ENCODE results near the gene FFAR3. TPM values are rescaled to one million over a fixed set of nuclear protein-coding genes. Genes with fewer than 3 reads are reported as not detected.
"Not testable (repeated sequence)": the region's sequence is repeated elsewhere in the genome, so short reads cannot be mapped to it uniquely, and the experiment has no call there.

FFAR3 gene
- total RNA-seq, 1 experiment from 2014 or later = not detected

DNA sequence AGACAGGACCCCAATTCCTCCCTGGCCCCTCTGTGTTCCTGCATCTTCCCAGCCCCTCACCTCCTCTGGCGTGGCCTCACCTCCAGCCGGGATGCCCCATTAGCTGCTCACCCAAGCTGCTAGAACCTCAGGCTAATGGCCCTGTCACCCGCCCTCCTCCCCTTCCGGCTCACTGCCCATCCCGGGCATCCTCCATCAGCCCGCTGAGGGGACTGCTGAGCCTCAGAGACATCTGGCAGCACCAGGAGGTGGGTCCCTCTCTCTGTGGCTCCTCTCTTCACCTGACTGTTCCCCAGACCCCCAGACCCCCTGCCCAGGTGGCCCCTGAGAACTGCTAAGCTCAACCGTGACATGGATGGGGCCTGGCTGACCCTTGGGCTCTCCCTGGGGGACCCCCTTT lies 7.7 kb upstream of the FFAR3 start:
- DNase-seq = peak; percentile 47
- Histone ChIP-seq H3K9me3 (ENCODE audit: low read length) (no peaks in the 10 kb centered on the region), H3K27ac (ENCODE audit: low read length) (no peak overlapping the region), H2AFZ (ENCODE audit: low read length) (no peak overlapping the region), H3K36me3 (ENCODE audit: insufficient read depth, low read length) (no peaks in the 10 kb centered on the region; the same call in 1 of the 2 replicates), H3K4me2 (ENCODE audit: low read depth, low read length, poor library complexity, severe bottlenecking) (no peak overlapping the region), H3K9me2 (replicated peaks; ENCODE audit: insufficient read depth, low read length) (no peaks in the 10 kb centered on the region), H3K79me2 (ENCODE audit: low read length) (no peaks in the 10 kb centered on the region), H3K27me3 (ENCODE audit: low read length) (no peaks in the 10 kb centered on the region), H3K4me1 (ENCODE audit: low read length) (peaks cover 64% of the 10 kb centered on the region), H3K4me3 (ENCODE audit: low read length) (no peak overlapping the region), H3K9ac (ENCODE audit: low read length) (no peak overlapping the region), H4K20me1 (ENCODE audit: insufficient read depth, low read depth, low read length) (peaks cover 23% of the 10 kb centered on the region)

DNA sequence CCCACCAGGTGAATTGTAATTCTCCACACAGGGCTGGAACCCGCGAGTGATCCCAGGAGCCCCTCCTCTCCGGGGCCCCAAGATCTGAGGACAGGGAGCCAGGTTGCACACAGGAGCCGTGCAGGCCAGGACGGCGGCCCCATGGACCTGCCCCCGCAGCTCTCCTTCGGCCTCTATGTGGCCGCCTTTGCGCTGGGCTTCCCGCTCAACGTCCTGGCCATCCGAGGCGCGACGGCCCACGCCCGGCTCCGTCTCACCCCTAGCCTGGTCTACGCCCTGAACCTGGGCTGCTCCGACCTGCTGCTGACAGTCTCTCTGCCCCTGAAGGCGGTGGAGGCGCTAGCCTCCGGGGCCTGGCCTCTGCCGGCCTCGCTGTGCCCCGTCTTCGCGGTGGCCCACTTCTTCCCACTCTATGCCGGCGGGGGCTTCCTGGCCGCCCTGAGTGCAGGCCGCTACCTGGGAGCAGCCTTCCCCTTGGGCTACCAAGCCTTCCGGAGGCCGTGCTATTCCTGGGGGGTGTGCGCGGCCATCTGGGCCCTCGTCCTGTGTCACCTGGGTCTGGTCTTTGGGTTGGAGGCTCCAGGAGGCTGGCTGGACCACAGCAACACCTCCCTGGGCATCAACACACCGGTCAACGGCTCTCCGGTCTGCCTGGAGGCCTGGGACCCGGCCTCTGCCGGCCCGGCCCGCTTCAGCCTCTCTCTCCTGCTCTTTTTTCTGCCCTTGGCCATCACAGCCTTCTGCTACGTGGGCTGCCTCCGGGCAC lies 6.7 kb upstream of the FFAR3 start:
- Histone ChIP-seq H3K9ac (ENCODE audit: low read length) (no peak overlapping the region), H4K20me1 (ENCODE audit: insufficient read depth, low read depth, low read length) (peaks cover 19% of the 10 kb centered on the region), H3K4me1 (ENCODE audit: low read length) (peaks cover 54% of the 10 kb centered on the region), H3K27me3 (ENCODE audit: low read length) (no peaks in the 10 kb centered on the region), H3K36me3 (ENCODE audit: insufficient read depth, low read length) (no peaks in the 10 kb centered on the region), H3K4me3 (ENCODE audit: low read length) (no peak overlapping the region), H3K4me2 (ENCODE audit: low read depth, low read length, poor library complexity, severe bottlenecking) (no peak overlapping the region), H3K9me3 (ENCODE audit: low read length) (no peaks in the 10 kb centered on the region), H3K27ac (ENCODE audit: low read length) (no peak overlapping the region), H3K9me2 (replicated peaks; ENCODE audit: insufficient read depth, low read length) (no peaks in the 10 kb centered on the region), H2AFZ (ENCODE audit: low read length) (no peak overlapping the region), H3K79me2 (ENCODE audit: low read length) (no peaks in the 10 kb centered on the region)
- peak; percentile 21 for DNase-seq

GRCh38 chr19:35352177-35352447 lies 6.1 kb upstream of the FFAR3 start:
- H3K4me2 ChIP-seq (ENCODE audit: low read depth, low read length, poor library complexity, severe bottlenecking) = no peak overlapping the region
- H3K4me1 ChIP-seq (ENCODE audit: low read length) = peaks cover 48% of the 10 kb centered on the region
- DNase-seq = no peak
- no peaks in the 10 kb centered on the region for H3K36me3 ChIP-seq (ENCODE audit: insufficient read depth, low read length)
- H4K20me1 ChIP-seq (ENCODE audit: insufficient read depth, low read depth, low read length) = peaks cover 19% of the 10 kb centered on the region
- no peaks in the 10 kb centered on the region for H3K27me3 ChIP-seq (ENCODE audit: low read length)
- H3K9me3 ChIP-seq (ENCODE audit: low read length) = no peaks in the 10 kb centered on the region
- no peak overlapping the region for H2AFZ ChIP-seq (ENCODE audit: low read length)
- no peak overlapping the region for H3K27ac ChIP-seq (ENCODE audit: low read length)
- H3K79me2 ChIP-seq (ENCODE audit: low read length) = no peaks in the 10 kb centered on the region
- H3K4me3 ChIP-seq (ENCODE audit: low read length) = no peak overlapping the region
- no peaks in the 10 kb centered on the region for H3K9me2 ChIP-seq (replicated peaks; ENCODE audit: insufficient read depth, low read length)
- no peak overlapping the region for H3K9ac ChIP-seq (ENCODE audit: low read length)

DNA sequence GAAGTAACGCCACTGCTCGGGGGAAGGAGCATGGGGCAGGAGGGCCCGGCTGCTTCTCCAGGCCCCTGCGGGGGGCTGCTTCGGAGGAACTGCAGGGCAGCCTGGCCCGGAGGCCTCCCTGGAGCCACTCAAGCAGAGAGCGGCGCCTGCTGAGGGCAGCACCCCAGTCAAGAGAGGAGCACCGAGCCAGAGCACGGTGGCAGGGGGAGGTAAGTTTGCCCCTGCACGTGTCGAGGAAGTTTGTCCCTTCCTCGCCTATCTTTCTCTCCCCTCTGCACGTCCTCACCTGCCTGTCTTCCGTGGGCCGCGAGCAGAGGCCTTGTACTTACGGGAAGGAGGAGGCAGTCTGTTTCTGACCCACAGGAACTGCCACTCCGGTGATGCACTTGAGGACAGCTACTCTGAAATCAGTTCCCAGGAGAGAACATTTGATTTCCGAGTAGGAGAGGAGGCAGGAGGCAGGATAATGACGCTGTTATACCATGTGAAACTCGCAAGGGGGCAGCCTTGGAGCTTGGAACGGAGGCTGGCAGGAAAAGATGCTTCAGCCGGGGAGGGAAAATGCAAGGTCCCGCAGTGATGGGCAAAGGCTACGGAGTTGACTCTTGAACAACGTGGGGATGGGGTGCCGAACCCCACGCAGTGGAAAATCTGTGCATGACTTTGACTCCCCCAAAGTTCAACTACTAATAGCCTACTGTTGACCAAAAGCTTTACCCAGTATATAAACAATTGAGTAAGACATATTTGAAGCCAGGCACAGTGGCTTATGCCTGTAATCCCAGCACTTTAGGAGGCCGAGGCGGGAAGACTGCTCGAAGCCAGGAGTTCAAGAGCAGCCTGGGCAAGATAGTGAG lies 5.6 kb upstream of the FFAR3 start:
- Histone ChIP-seq H3K4me1 (ENCODE audit: low read length) (peaks cover 43% of the 10 kb centered on the region), H3K9me2 (replicated peaks; ENCODE audit: insufficient read depth, low read length) (no peaks in the 10 kb centered on the region), H3K9me3 (ENCODE audit: low read length) (no peaks in the 10 kb centered on the region), H3K36me3 (ENCODE audit: insufficient read depth, low read length) (no peaks in the 10 kb centered on the region), H3K4me2 (ENCODE audit: low read depth, low read length, poor library complexity, severe bottlenecking) (peak overlapping the region; percentile 44), H3K79me2 (ENCODE audit: low read length) (no peaks in the 10 kb centered on the region), H3K27me3 (ENCODE audit: low read length) (no peaks in the 10 kb centered on the region), H2AFZ (ENCODE audit: low read length) (no peak overlapping the region), H3K4me3 (ENCODE audit: low read length) (no peak overlapping the region), H4K20me1 (ENCODE audit: insufficient read depth, low read depth, low read length) (peaks cover 19% of the 10 kb centered on the region), H3K9ac (ENCODE audit: low read length) (no peak overlapping the region), H3K27ac (ENCODE audit: low read length) (no peak overlapping the region)
- peak; percentile 87 for DNase-seq

DNA sequence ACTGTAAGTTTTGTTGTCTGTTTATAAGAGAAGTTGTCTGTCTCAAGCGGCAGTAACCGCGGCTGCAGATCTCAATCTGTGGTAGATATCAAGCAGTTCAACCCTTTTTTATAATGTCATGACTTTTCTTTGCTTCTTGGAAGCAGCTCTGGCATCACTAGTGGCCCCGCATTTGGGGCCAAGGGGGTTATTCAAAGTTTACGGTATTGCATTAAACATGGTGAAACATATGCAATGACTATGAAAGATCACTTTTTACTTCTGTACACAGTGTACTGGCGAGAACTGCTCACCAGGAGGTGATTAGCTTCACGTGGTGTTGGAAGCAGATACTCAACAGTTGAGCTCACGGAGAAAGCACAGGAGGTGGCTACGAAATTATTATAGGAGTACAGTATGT lies 4.6 kb upstream of the FFAR3 start:
- Histone ChIP-seq H3K4me2 (ENCODE audit: low read depth, low read length, poor library complexity, severe bottlenecking) (no peak overlapping the region), H3K79me2 (ENCODE audit: low read length) (no peaks in the 10 kb centered on the region), H3K27me3 (ENCODE audit: low read length) (no peaks in the 10 kb centered on the region), H3K4me1 (ENCODE audit: low read length) (peaks cover 33% of the 10 kb centered on the region), H3K4me3 (ENCODE audit: low read length) (no peak overlapping the region), H3K9me3 (ENCODE audit: low read length) (no peaks in the 10 kb centered on the region), H2AFZ (ENCODE audit: low read length) (no peak overlapping the region), H3K9ac (ENCODE audit: low read length) (no peak overlapping the region), H3K27ac (ENCODE audit: low read length) (no peak overlapping the region), H3K9me2 (replicated peaks; ENCODE audit: insufficient read depth, low read length) (no peaks in the 10 kb centered on the region), H4K20me1 (ENCODE audit: insufficient read depth, low read depth, low read length) (peaks cover 9% of the 10 kb centered on the region), H3K36me3 (ENCODE audit: insufficient read depth, low read length) (no peaks in the 10 kb centered on the region)
- peak; percentile 36 for DNase-seq

- Histone ChIP-seq H3K27ac (ENCODE audit: low read length) (no peak overlapping the region), H3K4me2 (ENCODE audit: low read depth, low read length, poor library complexity, severe bottlenecking) (no peak overlapping the region), H3K4me3 (ENCODE audit: low read length) (no peak overlapping the region), H3K9ac (ENCODE audit: low read length) (no peak overlapping the region), H3K79me2 (ENCODE audit: low read length) (no peaks in the 10 kb centered on the region), H2AFZ (ENCODE audit: low read length) (no peak overlapping the region), H3K9me3 (ENCODE audit: low read length) (no peaks in the 10 kb centered on the region), H3K36me3 (ENCODE audit: insufficient read depth, low read length) (no peaks in the 10 kb centered on the region), H3K27me3 (ENCODE audit: low read length) (no peaks in the 10 kb centered on the region), H4K20me1 (ENCODE audit: insufficient read depth, low read depth, low read length) (0 out of 2 replicates have a peak, but pooled peaks cover 3% of the 10 kb centered on the region), H3K4me1 (ENCODE audit: low read length) (peaks cover 21% of the 10 kb centered on the region), H3K9me2 (replicated peaks; ENCODE audit: insufficient read depth, low read length) (no peaks in the 10 kb centered on the region)
- DNase-seq = no peak
Measured at GRCh38 chr19:35354898-35355297, 3.4 kb upstream of the FFAR3 start.

DNA sequence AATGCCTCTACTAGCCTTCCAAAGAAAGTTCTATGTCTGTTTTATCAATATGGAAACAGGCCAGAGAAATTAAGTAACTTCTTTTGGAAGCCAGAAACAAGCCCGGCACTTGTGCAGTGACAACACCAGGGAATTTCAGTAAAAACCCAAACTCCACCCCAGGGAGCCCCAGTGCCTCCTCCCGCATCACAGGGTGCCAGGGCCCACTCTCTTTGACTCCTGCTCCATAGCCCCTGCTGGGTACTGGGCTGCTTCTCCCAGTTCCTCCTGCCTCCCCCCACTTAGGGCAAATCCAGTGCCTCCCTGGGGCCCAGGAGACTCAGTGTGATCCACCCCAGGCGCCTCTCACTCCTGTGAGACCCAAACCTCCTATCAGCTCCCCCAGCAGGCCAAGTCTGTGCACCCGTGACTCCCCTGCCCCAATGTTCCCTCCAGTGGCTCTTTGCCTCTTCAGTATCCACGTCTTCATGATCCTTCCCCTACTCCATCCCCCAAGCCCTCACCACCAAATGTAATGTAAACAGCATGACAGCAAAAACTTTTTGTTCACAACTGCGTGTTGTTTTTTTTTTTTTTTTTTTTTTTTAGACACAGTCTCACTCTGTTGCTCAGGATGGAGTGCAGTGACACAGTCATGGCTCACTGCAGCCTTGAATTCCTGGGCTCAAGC lies 2.3 kb upstream of the FFAR3 start:
- no peak overlapping the region for H2AFZ ChIP-seq (ENCODE audit: low read length)
- peak; percentile 38 for DNase-seq

GRCh38 chr19:35358834-35359233 lies 574 bp downstream of the FFAR3 start:
- not testable (repeated sequence) for H3K9ac ChIP-seq (ENCODE audit: low read length); H3K4me3 ChIP-seq (ENCODE audit: low read length); H3K4me1 ChIP-seq (ENCODE audit: low read length); H4K20me1 ChIP-seq (ENCODE audit: insufficient read depth, low read depth, low read length); H3K4me2 ChIP-seq (ENCODE audit: low read depth, low read length, poor library complexity, severe bottlenecking); H3K9me2 ChIP-seq (replicated peaks; ENCODE audit: insufficient read depth, low read length); H3K27ac ChIP-seq (ENCODE audit: low read length); H3K9me3 ChIP-seq (ENCODE audit: low read length); H3K27me3 ChIP-seq (ENCODE audit: low read length); H3K79me2 ChIP-seq (ENCODE audit: low read length); H3K36me3 ChIP-seq (ENCODE audit: insufficient read depth, low read length); H2AFZ ChIP-seq (ENCODE audit: low read length); DNase-seq

More for the DNA sequence above, 2.3 kb upstream of the FFAR3 start:
- Histone ChIP-seq H4K20me1 (ENCODE audit: insufficient read depth, low read depth, low read length) (no peaks in the 10 kb centered on the region), H3K4me2 (ENCODE audit: low read depth, low read length, poor library complexity, severe bottlenecking) (no peak overlapping the region), H3K27me3 (ENCODE audit: low read length) (no peaks in the 10 kb centered on the region), H3K79me2 (ENCODE audit: low read length) (no peaks in the 10 kb centered on the region), H3K27ac (ENCODE audit: low read length) (no peak overlapping the region), H3K9me2 (replicated peaks; ENCODE audit: insufficient read depth, low read length) (no peaks in the 10 kb centered on the region), H3K9me3 (ENCODE audit: low read length) (no peaks in the 10 kb centered on the region), H3K9ac (ENCODE audit: low read length) (no peak overlapping the region), H3K4me3 (ENCODE audit: low read length) (no peak overlapping the region), H3K4me1 (ENCODE audit: low read length) (peaks cover 10% of the 10 kb centered on the region), H3K36me3 (ENCODE audit: insufficient read depth, low read length) (no peaks in the 10 kb centered on the region)

All from Karpas-422 (cell line).